Activated T-helper 2 cell treated with anti-CD3 and anti-CD28 coated beads, Interferon-gamma antibody, Interleukin-2, Interleukin-4, amounts not matched to agents 10 μg/mL and 5 μg/mL and 100 μg/mL, durations not matched to agents 14 hours and 24 hours and 36 hours (primary cell): ENCODE data around the gene TUBG1. TPM values are rescaled to one million over a fixed set of nuclear protein-coding genes. Genes with fewer than 3 reads are reported as not detected.
A peak's percentile ranks its signal among the peaks of the same experiment; 100 is the strongest.

Source experiments
- DNase-seq: peaks from one replicate; pipeline ENCODE4 v3.0.0; 2021; ENCODE audit warnings: low spot score
- H3K27ac Mint-ChIP-seq: one replicate; pipeline ENCODE4 v1.8.0; 2021; ENCODE audit warnings: mixed read lengths
- H3K27me3 Mint-ChIP-seq: one replicate; pipeline ENCODE4 v1.8.0; 2021; ENCODE audit warnings: low read depth, mixed read lengths
- H3K36me3 Mint-ChIP-seq: one replicate; pipeline ENCODE4 v1.8.0; 2021; ENCODE audit warnings: low read depth, mixed read lengths
- H3K4me1 Mint-ChIP-seq: one replicate; pipeline ENCODE4 v1.8.0; 2021; ENCODE audit warnings: low read depth, mixed read lengths
- H3K4me3 Mint-ChIP-seq: one replicate; pipeline ENCODE4 v1.8.0; 2021; ENCODE audit warnings: low read depth, mild to moderate bottlenecking, moderate library complexity, mixed read lengths
- H3K9me3 Mint-ChIP-seq: one replicate; pipeline ENCODE4 v1.8.0; 2021; ENCODE audit warnings: mixed read lengths
- intact Hi-C: fragments of 100-400 bp; cut with micrococcal nuclease; formaldehyde crosslinking; loops from one replicate; pipeline ENCODE4 v1.15.1; 2023
- total RNA-seq: library from RNA; stranded (reverse); gene quantifications from 2 replicates; pipeline ENCODE4 v1.2.3, GENCODE V29; 2022

TUBG1 gene
- 85.5 and 94.9 TPM in 2 replicates for total RNA-seq

DNA sequence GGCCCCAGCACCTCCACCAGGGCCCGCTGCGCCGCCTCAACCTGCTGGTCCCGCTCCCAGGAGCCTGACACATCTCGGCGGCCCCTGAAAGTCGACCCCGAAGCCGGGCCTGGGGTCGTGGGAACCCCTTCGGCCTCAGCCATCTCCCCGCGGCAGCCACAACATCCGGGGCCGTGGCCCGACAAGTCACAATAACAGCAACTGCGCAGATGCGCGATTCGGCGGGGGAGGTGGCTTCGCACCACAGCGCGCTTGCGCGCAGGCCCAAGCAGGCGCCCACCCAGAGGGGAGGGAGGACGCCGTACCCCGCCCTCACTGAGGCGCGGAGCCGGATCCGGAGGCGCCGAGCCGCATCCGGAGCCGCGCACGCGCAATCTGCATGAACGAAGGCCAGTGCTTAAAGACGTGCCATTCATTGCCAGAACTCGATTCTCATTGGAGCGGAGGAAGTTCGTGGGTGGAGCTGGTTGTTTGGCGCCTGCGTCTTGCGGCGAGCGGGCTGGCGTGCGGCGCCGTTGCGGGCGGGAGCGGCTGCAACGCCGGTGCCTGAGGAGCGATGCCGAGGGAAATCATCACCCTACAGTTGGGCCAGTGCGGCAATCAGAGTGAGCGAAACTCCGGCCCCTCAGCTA lies at the start of gene TUBG1, which contains the start of gene RETREG3:
Gene TUBG1 (plus strand): TSS at position 502 of the 632 bp plus-strand sequence. CDS start 55 bp downstream, at position 557.
Gene RETREG3 (minus strand): TSS at position 193 of the 632 bp plus-strand sequence. CDS start 50 bp downstream, at position 143.
- intact Hi-C loops, result loop anchor here (1.0 to 2.0 kb wide), 3 partner anchors 31 to 68 kb away; partner anchors contain the start of gene COASY
- peaks cover 19% of the 10 kb centered on the region for H3K4me1 Mint-ChIP-seq
- DNase-seq, result peak; percentile 100
- H3K4me3 Mint-ChIP-seq, result peak within 1 kb of the TSS; percentile 98
- peak within 1 kb of the TSS; percentile 92 for H3K27ac Mint-ChIP-seq
- no peaks in the 10 kb centered on the region for H3K27me3 Mint-ChIP-seq
- H3K36me3 Mint-ChIP-seq, result peaks cover 40% of the 10 kb centered on the region
- no peaks in the 10 kb centered on the region for H3K9me3 Mint-ChIP-seq

DNA sequence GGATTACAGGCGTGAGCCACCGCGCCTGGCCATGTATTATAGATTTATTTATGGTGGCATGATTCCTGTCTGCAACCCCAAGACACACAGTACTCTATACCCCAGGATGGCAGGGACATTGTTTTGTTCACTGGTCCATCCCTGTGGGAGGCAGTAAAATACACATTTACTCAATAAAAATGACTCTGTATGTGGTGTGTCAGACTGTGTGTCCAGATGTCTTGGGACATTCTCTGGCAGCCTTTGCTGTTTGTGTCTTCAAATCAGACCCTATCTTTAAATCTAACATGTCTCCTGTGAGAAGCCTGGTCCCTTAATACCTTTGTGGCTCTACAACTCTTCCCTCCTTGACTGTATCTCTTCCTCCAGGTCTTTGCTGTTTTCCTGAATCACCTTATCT lies 49.2 kb upstream of the TUBG1 start:
- Mint-ChIP-seq H3K4me1 (peaks cover 26% of the 10 kb centered on the region), H3K4me3 (no peak overlapping the region), H3K9me3 (no peaks in the 10 kb centered on the region), H3K27ac (no peak overlapping the region), H3K36me3 (peaks cover 26% of the 10 kb centered on the region), H3K27me3 (no peaks in the 10 kb centered on the region)
- no peak for DNase-seq
- intact Hi-C loops, result no loop called here

DNA sequence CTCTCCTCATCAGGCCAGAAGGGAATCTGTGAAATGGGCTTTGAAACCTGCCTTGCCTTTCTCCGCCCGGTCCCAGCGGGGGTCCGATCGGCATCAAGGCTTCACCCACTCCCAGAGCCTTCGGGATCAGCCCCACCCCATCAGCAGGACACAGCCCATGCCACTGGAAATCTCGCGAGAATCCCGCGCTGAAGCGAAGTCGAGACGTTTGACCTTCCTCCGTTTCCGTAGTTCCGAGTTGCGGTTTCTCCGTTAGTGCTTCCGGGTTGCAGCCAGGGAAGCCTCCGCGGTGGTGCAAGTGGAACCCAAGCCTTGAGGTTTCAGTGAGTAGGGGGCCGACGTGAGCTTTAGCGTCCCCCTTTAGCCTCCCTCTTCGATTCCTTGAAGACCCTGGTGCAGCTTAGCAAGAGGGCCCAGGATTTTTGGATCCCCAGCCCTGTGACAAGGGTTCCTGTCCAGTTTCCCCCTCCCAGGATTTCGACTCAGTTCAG lies 47.5 kb upstream of the TUBG1 start, which contains the start of gene COASY:
Gene COASY (plus strand): TSS at position 252 of the 491 bp plus-strand sequence. CDS start 475 bp downstream, outside the sequence.
- Mint-ChIP-seq H3K9me3 (no peaks in the 10 kb centered on the region), H3K4me3 (peak within 1 kb of the TSS; percentile 91), H3K27ac (peak within 1 kb of the TSS; percentile 93), H3K27me3 (no peaks in the 10 kb centered on the region), H3K4me1 (peaks cover 23% of the 10 kb centered on the region), H3K36me3 (peaks cover 35% of the 10 kb centered on the region)
- peak; percentile 91 for DNase-seq
- intact Hi-C loops, result loop anchor here (2.0 kb wide), 1 partner anchor 47 kb away; the partner anchor contains the start of genes RETREG3 and TUBG1

DNA sequence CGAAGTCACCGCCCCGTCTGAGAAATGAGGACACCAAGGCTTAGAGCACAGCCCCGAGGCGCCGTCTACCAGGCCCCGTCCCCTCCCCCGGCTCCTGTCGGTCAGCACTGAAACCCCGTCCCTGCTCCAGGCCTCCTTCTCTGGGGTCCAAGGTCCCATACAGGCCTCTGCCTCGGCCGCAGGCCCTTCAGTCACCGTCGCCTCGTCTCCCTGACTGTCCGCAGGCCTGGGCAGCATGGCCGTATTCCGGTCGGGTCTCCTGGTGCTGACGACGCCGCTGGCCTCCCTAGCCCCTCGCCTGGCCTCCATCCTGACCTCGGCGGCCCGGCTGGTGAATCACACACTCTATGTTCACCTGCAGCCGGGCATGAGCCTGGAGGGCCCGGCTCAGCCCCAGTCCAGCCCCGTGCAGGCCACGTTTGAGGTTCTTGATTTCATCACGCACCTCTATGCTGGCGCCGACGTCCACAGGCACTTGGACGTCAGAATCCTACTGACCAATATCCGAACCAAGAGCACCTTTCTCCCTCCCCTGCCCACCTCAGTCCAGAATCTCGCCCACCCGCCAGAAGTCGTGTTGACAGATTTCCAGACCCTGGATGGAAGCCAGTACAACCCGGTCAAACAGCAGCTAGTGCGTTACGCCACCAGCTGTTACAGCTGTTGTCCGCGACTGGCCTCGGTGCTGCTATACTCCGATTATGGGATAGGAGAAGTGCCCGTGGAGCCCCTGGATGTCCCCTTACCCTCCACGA lies 46.9 kb upstream of the TUBG1 start:
- Mint-ChIP-seq H3K4me3 (peak overlapping the region; percentile 91), H3K4me1 (peaks cover 22% of the 10 kb centered on the region), H3K27me3 (no peaks in the 10 kb centered on the region), H3K36me3 (peaks cover 36% of the 10 kb centered on the region), H3K27ac (peak overlapping the region; percentile 93), H3K9me3 (no peaks in the 10 kb centered on the region)
- intact Hi-C loops, result loop anchor here (2.0 kb wide), 1 partner anchor 46 kb away; the partner anchor contains the start of genes RETREG3 and TUBG1
- no peak for DNase-seq

DNA sequence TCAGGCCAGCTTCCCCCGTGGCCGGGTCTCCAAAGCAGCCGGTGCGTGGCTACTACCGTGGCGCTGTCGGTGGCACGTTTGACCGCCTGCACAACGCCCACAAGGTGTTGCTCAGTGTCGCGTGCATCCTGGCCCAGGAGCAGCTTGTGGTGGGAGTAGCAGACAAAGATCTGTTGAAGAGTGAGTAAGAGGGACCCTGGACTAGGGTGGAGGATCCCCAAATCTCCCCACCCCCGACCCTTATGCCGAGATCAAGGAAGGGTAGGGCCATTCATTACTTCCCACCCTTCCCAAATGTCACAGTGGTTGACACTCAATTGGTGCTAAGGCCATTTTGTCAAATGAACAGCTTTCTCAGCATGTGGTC lies 46.4 kb upstream of the TUBG1 start:
- Mint-ChIP-seq H3K27me3 (no peaks in the 10 kb centered on the region), H3K4me1 (peaks cover 25% of the 10 kb centered on the region), H3K27ac (peak overlapping the region; percentile 17), H3K36me3 (peaks cover 40% of the 10 kb centered on the region), H3K9me3 (no peaks in the 10 kb centered on the region), H3K4me3 (peak overlapping the region; percentile 91)
- no peak for DNase-seq
- intact Hi-C loops, result loop anchor here (2.0 kb wide), 1 partner anchor 46 kb away; the partner anchor contains the start of genes RETREG3 and TUBG1

DNA sequence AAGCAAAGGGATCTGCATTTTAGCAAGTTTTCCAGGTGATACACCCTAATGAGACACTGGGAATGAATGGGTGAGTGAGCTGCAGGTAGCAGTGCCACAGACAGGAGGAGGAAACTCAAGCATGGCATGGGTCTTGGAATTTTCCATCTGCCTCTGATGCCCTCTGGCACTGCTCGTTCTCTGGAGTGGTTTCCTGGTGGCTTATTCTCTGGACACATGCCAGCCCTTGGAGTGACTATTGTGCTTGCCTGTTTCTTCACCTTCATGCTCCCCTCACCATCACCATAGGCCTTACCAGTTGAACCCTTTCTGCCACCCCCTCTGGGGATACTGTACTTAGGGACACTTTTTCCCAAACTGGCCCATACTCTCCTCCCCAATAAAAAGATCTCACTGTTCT lies 45.9 kb upstream of the TUBG1 start:
- no peak for DNase-seq
- intact Hi-C loops, result loop anchor here (2.0 kb wide), 1 partner anchor 45 kb away; the partner anchor contains the start of genes RETREG3 and TUBG1
- peak overlapping the region; percentile 91 for H3K4me3 Mint-ChIP-seq
- peaks cover 28% of the 10 kb centered on the region for H3K4me1 Mint-ChIP-seq
- no peaks in the 10 kb centered on the region for H3K9me3 Mint-ChIP-seq
- no peaks in the 10 kb centered on the region for H3K27me3 Mint-ChIP-seq
- H3K36me3 Mint-ChIP-seq, result peaks cover 41% of the 10 kb centered on the region
- H3K27ac Mint-ChIP-seq, result peak overlapping the region; percentile 49

DNA sequence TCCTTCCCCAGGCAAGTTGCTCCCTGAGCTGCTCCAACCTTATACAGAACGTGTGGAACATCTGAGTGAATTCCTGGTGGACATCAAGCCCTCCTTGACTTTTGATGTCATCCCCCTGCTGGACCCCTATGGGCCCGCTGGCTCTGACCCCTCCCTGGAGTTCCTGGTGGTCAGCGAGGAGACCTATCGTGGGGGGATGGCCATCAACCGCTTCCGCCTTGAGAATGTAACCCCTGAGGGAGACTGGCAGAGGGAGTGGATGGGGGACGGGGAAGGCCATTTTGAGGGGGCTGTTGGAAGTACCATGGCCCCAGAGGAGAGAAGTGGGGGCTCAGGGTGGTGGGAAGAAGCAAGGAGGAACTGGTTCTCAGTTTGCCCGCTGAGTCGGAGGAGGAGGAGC lies 45.5 kb upstream of the TUBG1 start:
- Mint-ChIP-seq H3K36me3 (peaks cover 46% of the 10 kb centered on the region), H3K27me3 (no peaks in the 10 kb centered on the region), H3K4me3 (peak overlapping the region; percentile 91), H3K9me3 (no peaks in the 10 kb centered on the region), H3K4me1 (peaks cover 30% of the 10 kb centered on the region), H3K27ac (peak overlapping the region; percentile 49)
- no peak for DNase-seq
- intact Hi-C loops, result loop anchor here (2.0 kb wide), 1 partner anchor 45 kb away; the partner anchor contains the start of genes RETREG3 and TUBG1

DNA sequence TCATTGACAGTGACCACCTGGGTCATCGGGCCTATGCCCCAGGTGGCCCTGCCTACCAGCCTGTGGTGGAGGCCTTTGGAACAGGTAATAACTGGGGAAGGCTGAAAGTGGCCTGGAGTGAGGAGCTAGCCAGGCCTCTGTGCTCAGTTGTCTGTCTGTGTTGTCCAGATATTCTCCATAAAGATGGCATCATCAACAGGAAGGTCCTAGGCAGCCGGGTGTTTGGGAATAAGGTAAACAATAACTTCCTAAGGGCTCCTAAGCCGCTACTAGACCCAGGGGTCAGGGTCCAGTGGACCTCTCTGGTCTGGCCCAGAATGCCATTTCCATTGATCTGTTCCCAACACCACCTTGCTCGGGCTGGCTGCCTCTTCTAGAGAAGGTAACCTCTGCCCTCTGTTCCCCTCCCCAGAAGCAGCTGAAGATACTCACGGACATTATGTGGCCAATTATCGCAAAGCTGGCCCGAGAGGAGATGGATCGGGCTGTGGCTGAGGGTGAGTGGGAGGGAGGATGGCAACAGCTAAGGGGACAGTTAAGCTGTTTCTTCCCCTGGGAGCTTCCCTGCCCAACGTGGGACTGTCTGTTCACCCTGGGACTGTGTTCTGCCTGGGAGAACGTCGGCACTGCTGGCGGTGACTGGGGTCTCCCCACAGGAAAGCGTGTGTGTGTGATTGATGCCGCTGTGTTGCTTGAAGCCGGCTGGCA lies 44.5 kb upstream of the TUBG1 start:
- Mint-ChIP-seq H3K4me1 (peaks cover 36% of the 10 kb centered on the region), H3K4me3 (peak overlapping the region; percentile 13), H3K27ac (no peak overlapping the region), H3K9me3 (no peaks in the 10 kb centered on the region), H3K27me3 (no peaks in the 10 kb centered on the region), H3K36me3 (peaks cover 56% of the 10 kb centered on the region)
- intact Hi-C loops, result no loop called here
- DNase-seq, result no peak

DNA sequence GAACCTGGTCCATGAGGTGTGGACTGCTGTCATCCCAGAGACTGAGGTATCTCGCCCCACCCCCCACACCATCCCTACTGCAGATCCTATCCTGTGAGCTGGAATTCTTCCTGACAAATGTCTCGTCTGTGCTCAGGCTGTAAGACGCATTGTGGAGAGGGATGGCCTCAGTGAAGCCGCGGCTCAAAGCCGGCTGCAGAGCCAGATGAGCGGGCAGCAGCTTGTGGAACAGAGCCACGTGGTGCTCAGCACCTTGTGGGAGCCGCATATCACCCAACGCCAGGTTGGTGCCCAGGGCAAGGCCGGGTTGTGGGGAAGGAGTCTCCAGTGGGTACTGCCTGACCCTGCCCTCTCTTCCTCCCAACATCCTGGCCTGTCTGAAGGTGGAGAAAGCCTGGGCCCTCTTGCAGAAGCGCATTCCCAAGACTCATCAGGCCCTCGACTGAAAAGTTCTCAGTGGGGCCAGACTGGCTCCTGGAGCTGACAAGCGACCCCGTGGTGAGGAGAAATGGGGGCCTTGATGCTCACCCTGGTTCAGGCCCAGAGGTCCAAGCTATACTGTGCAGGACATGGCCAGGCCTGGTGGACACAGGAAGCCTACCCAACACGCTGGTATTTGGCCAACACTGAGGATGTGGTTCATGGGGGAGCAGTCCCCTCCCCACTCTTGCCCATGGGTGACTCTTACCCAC lies 43.8 kb upstream of the TUBG1 start:
- Mint-ChIP-seq H3K27ac (peak overlapping the region; percentile 78), H3K27me3 (no peaks in the 10 kb centered on the region), H3K36me3 (peaks cover 62% of the 10 kb centered on the region), H3K4me3 (peak overlapping the region; percentile 86), H3K9me3 (no peaks in the 10 kb centered on the region), H3K4me1 (peaks cover 36% of the 10 kb centered on the region)
- intact Hi-C loops, result no loop called here
- DNase-seq, result no peak

DNA sequence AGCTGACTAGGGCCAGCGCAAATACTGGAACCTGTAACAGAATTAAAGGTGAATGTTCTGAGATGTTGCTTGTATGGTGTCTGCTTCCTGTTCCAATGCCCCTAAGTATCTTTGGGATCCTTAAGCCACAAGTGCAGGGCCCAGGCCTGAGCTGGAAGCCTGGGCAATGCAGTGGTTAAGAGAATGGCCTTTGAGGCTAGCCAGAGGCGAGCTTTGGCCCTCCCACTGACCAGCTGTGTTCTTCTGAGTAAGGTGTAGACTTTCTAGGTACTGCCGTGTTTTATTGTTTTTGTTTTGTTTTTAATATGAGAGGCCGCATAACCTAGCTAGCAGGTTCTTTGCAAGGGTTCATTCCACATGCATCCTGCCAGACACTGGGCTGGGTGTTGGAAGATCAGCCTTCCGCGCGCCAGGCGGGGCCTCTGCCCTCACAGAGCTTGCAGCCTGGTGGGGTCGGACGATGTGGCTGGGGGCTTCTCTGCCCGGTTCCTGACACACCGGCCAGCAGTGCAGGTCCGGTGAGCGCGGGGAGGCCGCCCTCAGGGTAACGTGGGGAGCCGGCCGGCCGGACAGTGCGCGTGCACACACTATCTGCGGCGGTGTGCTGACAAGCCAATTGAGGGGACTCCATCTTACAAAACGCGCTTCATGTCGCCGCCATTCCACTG lies 43.1 kb upstream of the TUBG1 start:
- H3K27ac Mint-ChIP-seq, result peak overlapping the region; percentile 80
- H3K36me3 Mint-ChIP-seq, result peaks cover 69% of the 10 kb centered on the region
- H3K27me3 Mint-ChIP-seq, result no peaks in the 10 kb centered on the region
- H3K4me3 Mint-ChIP-seq, result peak overlapping the region; percentile 86
- intact Hi-C loops, result no loop called here
- no peak for DNase-seq
- H3K9me3 Mint-ChIP-seq, result no peaks in the 10 kb centered on the region
- peaks cover 35% of the 10 kb centered on the region for H3K4me1 Mint-ChIP-seq

DNA sequence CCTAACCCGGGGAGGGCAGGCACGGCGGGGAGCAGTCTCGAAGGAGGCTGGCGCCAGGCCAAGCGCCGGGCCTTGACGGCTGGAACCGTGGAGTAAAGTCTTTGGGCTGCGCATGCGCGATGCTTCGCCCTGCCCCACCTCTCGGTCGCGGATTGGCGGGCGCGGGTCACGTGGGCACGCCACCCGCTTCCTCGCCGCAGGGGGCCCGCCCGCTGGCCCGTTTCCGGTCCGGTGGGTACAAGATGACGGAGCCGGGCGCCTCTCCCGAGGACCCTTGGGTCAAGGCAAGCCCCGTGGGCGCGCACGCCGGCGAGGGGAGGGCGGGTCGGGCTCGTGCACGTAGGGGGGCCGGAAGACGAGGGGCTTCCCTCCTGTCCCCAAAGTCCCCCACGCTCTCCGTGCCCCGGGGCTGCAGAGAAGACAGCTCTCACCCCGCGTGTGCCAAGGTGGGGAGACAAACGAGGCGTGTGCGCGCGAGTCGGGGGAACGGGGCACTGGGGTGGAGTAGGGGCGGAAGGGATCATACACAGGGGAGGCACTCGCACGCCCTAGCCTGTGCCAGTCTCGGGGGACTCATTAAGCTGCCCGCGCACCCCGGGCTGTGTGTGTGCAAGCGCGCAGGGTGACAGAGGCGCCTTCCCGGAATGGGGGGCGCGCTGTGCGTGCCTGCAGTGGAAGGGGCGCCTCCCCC lies 42.5 kb upstream of the TUBG1 start, which contains the start of gene MLX:
Gene MLX (plus strand): TSS at position 218 of the 691 bp plus-strand sequence. CDS start 25 bp downstream, at position 243.
- Mint-ChIP-seq H3K27ac (peak within 1 kb of the TSS; percentile 80), H3K9me3 (no peaks in the 10 kb centered on the region), H3K27me3 (no peaks in the 10 kb centered on the region), H3K4me1 (peaks cover 33% of the 10 kb centered on the region), H3K36me3 (peaks cover 76% of the 10 kb centered on the region), H3K4me3 (peak within 1 kb of the TSS; percentile 86)
- DNase-seq, result peak; percentile 89
- intact Hi-C loops, result loop anchor here (1.0 kb wide), 1 partner anchor 10 kb away; the partner anchor contains the start of gene PSMC3IP
